NCI-H460 (cell line): ENCODE measurements around the gene DECR2. TPM values are rescaled to one million over a fixed set of nuclear protein-coding genes. Genes with fewer than 3 reads are reported as not detected.
A peak's percentile ranks its signal among the peaks of the same experiment; 100 is the strongest.
"Not testable (repeated sequence)": the region's sequence is repeated elsewhere in the genome, so short reads cannot be mapped to it uniquely, and the experiment has no call there.

Experiments
- DNase-seq: peaks from one replicate; pipeline ENCODE4 v3.0.0-alpha.2; 2016; ENCODE audit warnings: low read depth; ENCODE audit errors: extremely low read depth
- total RNA-seq: library from RNA; depleted of rRNA; stranded (reverse); fragments of >200 nt; shearing (Covaris generic); gene quantifications from 2 replicates; pipeline ENCODE4 v1.2.3, GENCODE V29; 2014

DECR2 gene
- total RNA-seq, 1 experiment from 2014 or later = 15.7 TPM

GRCh38 chr16:397736-398332, 3.9 kb upstream of the DECR2 start:
- DNase-seq = peak; percentile 63

- DNase-seq = no peak
Observed at GRCh38 chr16:398561-399339, 2.9 kb upstream of the DECR2 start.

DNA sequence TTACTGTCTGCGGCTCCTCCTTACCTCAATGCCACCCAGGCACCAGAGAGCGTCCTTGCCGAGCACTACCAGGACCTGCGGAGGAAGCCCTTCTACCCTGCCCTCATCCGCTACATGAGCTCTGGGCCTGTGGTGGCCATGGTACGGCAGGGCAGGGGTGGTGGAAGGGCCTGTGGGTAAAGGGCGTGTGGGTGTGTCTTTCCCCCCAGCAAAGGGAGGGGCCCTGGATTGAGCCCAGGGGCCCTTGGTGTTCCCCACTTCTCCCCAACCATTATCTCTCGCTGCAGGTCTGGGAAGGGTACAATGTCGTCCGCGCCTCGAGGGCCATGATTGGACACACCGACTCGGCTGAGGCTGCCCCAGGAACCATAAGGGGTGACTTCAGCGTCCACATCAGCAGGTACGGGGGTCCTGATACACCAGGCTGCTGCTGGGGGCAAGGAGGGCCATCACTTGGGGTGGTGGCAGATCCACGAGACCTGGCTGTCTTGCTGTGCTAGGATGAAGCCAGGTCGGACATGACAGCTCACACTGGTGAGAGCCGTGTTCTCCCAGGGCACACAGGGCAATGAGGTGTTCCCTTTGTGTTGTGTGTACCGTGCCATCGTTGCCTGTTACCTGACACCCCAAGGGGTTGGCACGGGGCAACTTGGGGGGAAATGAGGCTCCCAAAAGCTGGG, 2.2 kb upstream of the DECR2 start:
- DNase-seq = no peak

DNA sequence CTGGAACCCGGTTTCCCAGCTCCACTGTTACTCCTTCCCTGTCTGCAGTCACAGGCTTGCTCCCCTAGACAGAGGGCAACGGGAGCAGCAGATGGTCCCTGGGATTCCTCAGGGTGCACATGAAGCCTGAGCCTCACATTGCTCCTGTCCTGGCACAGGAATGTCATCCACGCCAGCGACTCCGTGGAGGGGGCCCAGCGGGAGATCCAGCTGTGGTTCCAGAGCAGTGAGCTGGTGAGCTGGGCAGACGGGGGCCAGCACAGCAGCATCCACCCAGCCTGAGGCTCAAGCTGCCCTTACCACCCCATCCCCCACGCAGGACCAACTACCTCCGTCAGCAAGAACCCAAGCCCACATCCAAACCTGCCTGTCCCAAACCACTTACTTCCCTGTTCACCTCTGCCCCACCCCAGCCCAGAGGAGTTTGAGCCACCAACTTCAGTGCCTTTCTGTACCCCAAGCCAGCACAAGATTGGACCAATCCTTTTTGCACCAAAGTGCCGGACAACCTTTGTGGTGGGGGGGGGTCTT, 1.6 kb upstream of the DECR2 start:
- DNase-seq = no peak

- DNase-seq = no peak
Observed at GRCh38 chr16:404971-405486, 3.3 kb downstream of the DECR2 start.

DNA sequence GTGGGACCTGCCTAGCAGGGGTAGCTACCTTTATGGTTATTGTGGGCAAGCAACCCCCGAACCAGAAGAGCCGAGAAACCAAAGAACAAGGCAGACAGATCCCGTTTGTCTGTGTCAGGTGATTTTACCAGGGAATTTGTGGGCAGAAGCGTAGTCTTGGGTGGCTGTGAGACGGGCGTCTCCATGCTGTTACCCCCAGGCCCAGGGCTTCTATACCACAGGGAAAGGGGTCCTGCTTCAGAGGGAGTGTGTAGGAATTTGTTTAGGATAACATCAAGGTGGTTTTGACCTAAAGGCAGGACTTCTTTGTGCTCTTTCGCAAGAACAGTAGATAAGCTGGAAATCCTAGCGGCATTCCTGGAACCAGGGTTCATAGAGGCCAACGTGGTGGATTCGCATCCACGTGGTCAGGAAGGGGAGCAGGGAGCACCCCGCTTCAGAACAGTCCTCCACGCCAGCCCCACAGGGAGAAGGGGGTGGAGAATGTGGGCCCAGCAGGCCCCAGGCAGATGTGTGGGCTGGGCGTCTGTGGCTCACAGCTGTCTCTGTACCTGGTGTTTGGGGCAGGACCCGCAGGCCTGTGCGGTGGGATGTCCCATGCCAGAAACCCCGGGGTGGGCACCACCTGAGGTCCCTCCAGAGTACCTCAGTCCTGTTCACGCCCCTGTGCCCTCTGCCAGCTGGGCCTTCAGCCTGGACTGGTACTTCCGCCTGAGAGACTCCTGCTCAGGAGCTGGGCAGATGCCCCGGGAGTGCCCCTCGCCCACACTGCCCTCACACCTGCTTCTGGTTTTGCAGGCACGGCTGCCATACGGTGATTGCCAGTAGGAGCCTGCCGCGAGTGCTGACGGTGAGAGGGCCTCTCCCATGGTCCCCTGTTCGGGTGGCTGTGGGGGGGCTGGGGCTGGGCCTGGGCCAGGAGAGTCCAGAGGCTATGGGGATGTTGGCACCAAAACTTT, 4.1 kb downstream of the DECR2 start:
- DNase-seq = no peak

DNA sequence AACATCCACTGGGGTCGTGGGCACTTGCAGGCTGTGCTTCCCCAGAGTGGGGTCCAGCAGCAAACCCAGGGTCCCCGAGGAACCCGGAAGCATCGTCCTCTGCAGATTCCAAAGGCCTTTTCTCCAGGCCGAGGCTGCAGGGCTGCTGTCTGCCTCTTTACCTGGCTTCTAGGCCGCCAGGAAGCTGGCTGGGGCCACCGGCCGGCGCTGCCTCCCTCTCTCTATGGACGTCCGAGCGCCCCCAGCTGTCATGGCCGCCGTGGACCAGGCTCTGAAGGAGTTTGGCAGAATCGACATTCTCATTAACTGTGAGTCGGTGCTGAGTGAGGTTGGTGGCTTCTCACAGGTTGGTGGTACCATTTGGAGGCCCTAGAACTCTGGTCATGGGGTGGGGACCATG, 5.6 kb downstream of the DECR2 start:
- DNase-seq = no peak

GRCh38 chr16:410516-411178, 9.0 kb downstream of the DECR2 start:
- DNase-seq = no peak

DNA sequence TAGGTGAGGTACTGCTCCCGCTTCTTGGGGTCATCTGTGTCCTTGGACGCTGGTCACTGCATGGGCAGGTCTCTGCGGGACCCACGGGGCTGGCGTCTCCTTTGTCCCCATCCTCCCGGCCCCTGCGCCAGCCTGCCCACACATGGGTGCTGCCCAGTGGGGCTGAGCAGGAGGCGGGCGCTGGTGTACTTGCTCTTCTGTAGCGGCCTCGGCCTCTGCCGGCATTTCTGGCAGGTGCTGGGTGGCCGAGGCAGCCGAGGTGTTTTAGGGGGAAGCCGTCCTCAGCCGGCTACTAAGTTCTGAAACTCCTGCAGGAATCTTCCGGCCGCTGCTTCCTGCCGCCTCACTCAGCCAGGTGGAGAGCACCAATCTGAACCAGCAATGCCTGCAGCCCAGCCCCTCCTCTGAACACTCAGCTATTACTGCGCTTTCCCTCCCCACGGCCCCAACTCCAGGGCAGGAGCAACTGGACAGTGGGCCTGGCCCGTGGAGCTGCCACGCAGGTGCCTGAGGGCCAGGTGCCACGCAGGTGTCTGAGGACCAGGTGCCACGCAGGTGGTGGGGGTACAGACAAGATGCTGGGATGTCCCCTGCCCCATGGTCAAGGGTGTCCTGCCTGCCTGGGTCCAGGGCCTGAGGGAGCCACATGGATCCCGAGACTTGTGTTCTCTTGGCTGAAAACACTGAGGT, 10.0 kb downstream of the DECR2 start:
- DNase-seq = no peak

DNA sequence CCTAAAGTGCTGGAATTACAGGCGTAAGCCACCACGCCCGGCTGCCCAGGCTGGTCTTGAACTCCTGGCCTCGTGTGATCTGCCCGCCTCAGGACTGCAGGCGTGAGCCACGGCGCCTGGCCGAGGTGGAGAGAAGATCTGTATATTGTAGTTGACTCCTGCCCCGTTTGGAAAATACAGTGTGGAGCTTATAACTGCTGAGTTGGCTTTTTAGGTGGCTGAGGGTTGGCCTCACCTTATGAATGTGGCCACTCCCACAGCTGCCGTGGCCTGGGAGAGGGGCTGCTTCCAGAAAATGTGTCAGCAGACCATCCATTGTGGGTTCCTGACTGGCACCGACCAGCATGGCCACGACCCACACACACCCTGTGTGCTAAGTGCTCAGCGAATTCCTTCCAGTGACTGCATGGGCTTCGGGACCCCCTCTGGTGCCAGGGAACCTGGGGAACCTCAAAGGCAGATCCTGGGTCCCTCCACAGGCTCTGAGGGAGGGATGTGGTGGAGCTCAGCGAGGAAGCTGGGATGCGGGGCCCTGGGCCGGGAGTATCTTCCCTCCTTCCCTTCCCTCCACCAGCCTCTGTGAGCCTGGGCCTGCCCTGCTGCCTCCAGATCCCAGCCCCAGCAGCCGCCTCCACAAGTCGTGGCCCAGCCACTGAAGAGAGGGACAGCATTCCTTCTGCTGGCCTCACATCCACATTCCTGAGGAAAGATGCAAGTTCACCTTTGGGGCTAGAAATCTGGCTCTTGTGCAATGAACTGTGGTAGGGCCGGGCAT, 12.9 kb downstream of the DECR2 start:
- DNase-seq = no peak

GRCh38 chr16:415170-415498, 13.4 kb downstream of the DECR2 start:
- DNase-seq = not testable (repeated sequence)

- not testable (repeated sequence) for DNase-seq
Observed at GRCh38 chr16:422179-422578, 20.5 kb downstream of the DECR2 start.

DNA sequence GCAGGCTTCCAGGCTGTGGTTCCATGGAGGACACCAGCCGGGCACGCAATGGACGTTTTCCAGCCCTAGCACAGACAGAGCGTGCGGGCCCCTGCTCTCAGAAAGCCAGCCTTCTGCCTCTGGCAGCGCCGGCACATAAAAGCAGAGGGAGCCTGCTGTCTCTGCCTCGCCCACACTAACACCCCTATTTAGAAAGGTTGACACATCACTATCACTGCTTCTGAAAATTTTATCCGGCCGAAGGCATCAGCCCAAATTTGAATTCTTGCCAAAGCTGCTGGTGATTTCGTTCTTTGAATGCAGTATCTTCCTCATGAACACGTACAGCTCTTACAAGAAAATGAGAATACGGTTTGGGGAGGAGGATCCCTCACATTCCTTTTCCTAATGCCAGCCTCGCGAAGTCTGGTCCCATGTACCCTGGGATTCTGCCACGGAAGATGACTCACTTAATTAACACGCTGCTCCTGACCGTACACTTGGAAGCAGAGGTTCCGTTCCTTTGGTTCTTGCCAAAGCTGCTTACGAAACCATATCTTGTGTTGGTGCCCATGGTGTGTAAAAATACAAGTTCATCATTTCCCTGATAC, 22.4 kb downstream of the DECR2 start:
- peak; percentile 57 for DNase-seq

- DNase-seq = peak; percentile 40
Observed at GRCh38 chr16:424623-425081, 23.0 kb downstream of the DECR2 start.

- DNase-seq = peak; percentile 58
Observed at GRCh38 chr16:425082-425718, 23.5 kb downstream of the DECR2 start, which contains the start of gene RAB11FIP3. RAB11FIP3 (plus strand) TSS chr16:425649; CDS start chr16:426007, 358 bp downstream.

- DNase-seq = no peak
Observed at GRCh38 chr16:425740-426114, 24.0 kb downstream of the DECR2 start.
